GM23338 (cell line): ENCODE results near the gene ZNF497. TPM values are rescaled to one million over a fixed set of nuclear protein-coding genes. Genes with fewer than 3 reads are reported as not detected.

Experiments
- ATAC-seq: fragments of 200-7000 bp; cut with Tn5 transposase; 3 replicates; pipeline ENCODE4 v1.9.1; 2020
- DNase-seq: peaks from one replicate; pipeline ENCODE4 v3.0.0-alpha.2; 2015; ENCODE audit warnings: low spot score
- H2AFZ ChIP-seq: fragments of 200-600 bp; sonication (generic); 2 replicates; pipeline ENCODE4 v1.8.0; 2016; ENCODE audit warnings: antibody characterized with exemption, mild to moderate bottlenecking, moderate library complexity
- H3F3A ChIP-seq: fragments of 200-600 bp; sonication (generic); replicated peaks from 2 replicates; pipeline ENCODE4 v1.8.0; 2017; ENCODE audit warnings: antibody characterized with exemption, mixed run types, low read depth
- H3K27ac ChIP-seq: fragments of 200-600 bp; sonication (generic); 2 replicates; pipeline ENCODE4 v1.6.1; 2016; ENCODE audit warnings: low read depth
- H3K27me3 ChIP-seq: fragments of 200-600 bp; sonication (generic); 2 replicates; pipeline ENCODE4 v1.8.0; 2016; ENCODE audit warnings: mild to moderate bottlenecking, mixed run types, moderate library complexity; ENCODE audit not compliant: insufficient read depth
- H3K36me3 ChIP-seq: fragments of 200-600 bp; sonication (generic); 2 replicates; pipeline ENCODE4 v1.8.0; 2016; ENCODE audit warnings: mild to moderate bottlenecking; ENCODE audit not compliant: insufficient read depth
- H3K4me1 ChIP-seq: fragments of 200-600 bp; sonication (generic); 2 replicates; pipeline ENCODE4 v1.8.0; 2016; ENCODE audit warnings: mild to moderate bottlenecking, moderate library complexity; ENCODE audit not compliant: insufficient read depth
- H3K4me2 ChIP-seq: fragments of 200-600 bp; sonication (generic); 2 replicates; pipeline ENCODE4 v1.7.1; 2017; ENCODE audit warnings: mixed run types
- H3K4me3 ChIP-seq: fragments of 200-600 bp; sonication (generic); 2 replicates; pipeline ENCODE4 v1.6.1; 2016; ENCODE audit warnings: mixed run types
- H3K79me2 ChIP-seq: fragments of 200-600 bp; sonication (generic); replicated peaks from 2 replicates; pipeline ENCODE4 v1.8.0; 2017; ENCODE audit warnings: mild to moderate bottlenecking; ENCODE audit not compliant: insufficient read depth
- H3K9me2 ChIP-seq: fragments of 200-600 bp; sonication (generic); 2 replicates; pipeline ENCODE4 v1.8.0; 2017; ENCODE audit not compliant: insufficient read depth
- H4K20me1 ChIP-seq: fragments of 200-600 bp; sonication (generic); replicated peaks from 2 replicates; pipeline ENCODE4 v1.8.0; 2017; ENCODE audit warnings: mild to moderate bottlenecking; ENCODE audit not compliant: insufficient read depth
- H3K27ac Mint-ChIP-seq: 2 replicates; pipeline ENCODE4 v1.8.0; 2020; ENCODE audit warnings: inconsistent platforms, mild to moderate bottlenecking, moderate library complexity, mixed read lengths
- H3K27me3 Mint-ChIP-seq: 3 replicates; pipeline ENCODE4 v1.8.0; 2022; ENCODE audit warnings: low read depth, mild to moderate bottlenecking, moderate library complexity, mixed read lengths, inconsistent platforms; ENCODE audit not compliant: insufficient read depth, poor library complexity
- H3K36me3 Mint-ChIP-seq: 3 replicates; pipeline ENCODE4 v1.8.0; 2021; ENCODE audit warnings: low read depth, mild to moderate bottlenecking, inconsistent platforms, moderate library complexity, mixed read lengths
- H3K4me1 Mint-ChIP-seq: 3 replicates; pipeline ENCODE4 v1.8.0; 2020; ENCODE audit warnings: mild to moderate bottlenecking, inconsistent platforms, mixed read lengths
- H3K4me3 Mint-ChIP-seq: 3 replicates; pipeline ENCODE4 v1.8.0; 2021; ENCODE audit warnings: moderate library complexity, mild to moderate bottlenecking, inconsistent platforms, mixed read lengths
- H3K9me3 Mint-ChIP-seq: 3 replicates; pipeline ENCODE4 v1.8.0; 2020; ENCODE audit warnings: moderate library complexity, mild to moderate bottlenecking, inconsistent platforms, mixed read lengths
- CREB1 ChIP-seq: fragments of 250-450 bp; sonication (Bioruptor Pico); IDR thresholded peaks from 2 replicates; pipeline ENCODE4 v1.5.0; 2020; ENCODE audit warnings: low read depth, mild to moderate bottlenecking, moderate library complexity
- EZH2 ChIP-seq: fragments of 200-600 bp; sonication (generic); IDR thresholded peaks from one replicate; pipeline ENCODE4 v1.8.0; 2017; ENCODE audit warnings: antibody characterized with exemption, mild to moderate bottlenecking, low read depth; ENCODE audit not compliant: unreplicated experiment
- JUNB ChIP-seq: IDR thresholded peaks from one replicate; pipeline ENCODE4 v1.6.1; 2016; ENCODE audit warnings: antibody characterized with exemption; ENCODE audit not compliant: unreplicated experiment
- POLR2AphosphoS5 ChIP-seq: IDR thresholded peaks from 2 replicates; pipeline ENCODE4 v1.6.1; 2016; ENCODE audit warnings: antibody characterized with exemption, low read depth
- ZNF114 ChIP-seq: fragments of 250-450 bp; sonication (Bioruptor Pico); IDR thresholded peaks from 2 replicates; pipeline ENCODE4 v1.5.0; 2020; ENCODE audit warnings: mild to moderate bottlenecking, moderate library complexity
- ZNF331 ChIP-seq: fragments of 250-450 bp; sonication (Bioruptor Pico); IDR thresholded peaks from 2 replicates; pipeline ENCODE4 v1.5.0; 2020; ENCODE audit warnings: low read depth, mild to moderate bottlenecking, moderate library complexity
- polyA plus RNA-seq: library from polyadenylated mRNA; unstranded; fragments of >200 nt; fragmentation: Nextera tagmentation; extraction: Ambion mirVana; gene quantifications from 2 replicates; pipeline ENCODE4 v1.2.1, GENCODE V29; 2016
- total RNA-seq: library from RNA; depleted of rRNA; stranded (reverse); fragments of >200 nt; shearing (Covaris generic); gene quantifications from 2 replicates; pipeline ENCODE4 v1.2.3, GENCODE V29; 2014
- TF ChIP-seq, protein P1 (sequence below): fragments of 250-450 bp; sonication (Bioruptor Pico); IDR thresholded peaks from 2 replicates; pipeline ENCODE4 v1.5.0; 2020; ENCODE audit warnings: mild to moderate bottlenecking, moderate library complexity

ZNF497 gene
- total and polyA plus RNA-seq, 2 experiments from 2014 or later, result 0.44 to 2.0 TPM

GRCh38 chr19:58338336-58338735 is 24.2 kb downstream of the ZNF497 start (continued):
- TF ChIP-seq, protein P1, sequence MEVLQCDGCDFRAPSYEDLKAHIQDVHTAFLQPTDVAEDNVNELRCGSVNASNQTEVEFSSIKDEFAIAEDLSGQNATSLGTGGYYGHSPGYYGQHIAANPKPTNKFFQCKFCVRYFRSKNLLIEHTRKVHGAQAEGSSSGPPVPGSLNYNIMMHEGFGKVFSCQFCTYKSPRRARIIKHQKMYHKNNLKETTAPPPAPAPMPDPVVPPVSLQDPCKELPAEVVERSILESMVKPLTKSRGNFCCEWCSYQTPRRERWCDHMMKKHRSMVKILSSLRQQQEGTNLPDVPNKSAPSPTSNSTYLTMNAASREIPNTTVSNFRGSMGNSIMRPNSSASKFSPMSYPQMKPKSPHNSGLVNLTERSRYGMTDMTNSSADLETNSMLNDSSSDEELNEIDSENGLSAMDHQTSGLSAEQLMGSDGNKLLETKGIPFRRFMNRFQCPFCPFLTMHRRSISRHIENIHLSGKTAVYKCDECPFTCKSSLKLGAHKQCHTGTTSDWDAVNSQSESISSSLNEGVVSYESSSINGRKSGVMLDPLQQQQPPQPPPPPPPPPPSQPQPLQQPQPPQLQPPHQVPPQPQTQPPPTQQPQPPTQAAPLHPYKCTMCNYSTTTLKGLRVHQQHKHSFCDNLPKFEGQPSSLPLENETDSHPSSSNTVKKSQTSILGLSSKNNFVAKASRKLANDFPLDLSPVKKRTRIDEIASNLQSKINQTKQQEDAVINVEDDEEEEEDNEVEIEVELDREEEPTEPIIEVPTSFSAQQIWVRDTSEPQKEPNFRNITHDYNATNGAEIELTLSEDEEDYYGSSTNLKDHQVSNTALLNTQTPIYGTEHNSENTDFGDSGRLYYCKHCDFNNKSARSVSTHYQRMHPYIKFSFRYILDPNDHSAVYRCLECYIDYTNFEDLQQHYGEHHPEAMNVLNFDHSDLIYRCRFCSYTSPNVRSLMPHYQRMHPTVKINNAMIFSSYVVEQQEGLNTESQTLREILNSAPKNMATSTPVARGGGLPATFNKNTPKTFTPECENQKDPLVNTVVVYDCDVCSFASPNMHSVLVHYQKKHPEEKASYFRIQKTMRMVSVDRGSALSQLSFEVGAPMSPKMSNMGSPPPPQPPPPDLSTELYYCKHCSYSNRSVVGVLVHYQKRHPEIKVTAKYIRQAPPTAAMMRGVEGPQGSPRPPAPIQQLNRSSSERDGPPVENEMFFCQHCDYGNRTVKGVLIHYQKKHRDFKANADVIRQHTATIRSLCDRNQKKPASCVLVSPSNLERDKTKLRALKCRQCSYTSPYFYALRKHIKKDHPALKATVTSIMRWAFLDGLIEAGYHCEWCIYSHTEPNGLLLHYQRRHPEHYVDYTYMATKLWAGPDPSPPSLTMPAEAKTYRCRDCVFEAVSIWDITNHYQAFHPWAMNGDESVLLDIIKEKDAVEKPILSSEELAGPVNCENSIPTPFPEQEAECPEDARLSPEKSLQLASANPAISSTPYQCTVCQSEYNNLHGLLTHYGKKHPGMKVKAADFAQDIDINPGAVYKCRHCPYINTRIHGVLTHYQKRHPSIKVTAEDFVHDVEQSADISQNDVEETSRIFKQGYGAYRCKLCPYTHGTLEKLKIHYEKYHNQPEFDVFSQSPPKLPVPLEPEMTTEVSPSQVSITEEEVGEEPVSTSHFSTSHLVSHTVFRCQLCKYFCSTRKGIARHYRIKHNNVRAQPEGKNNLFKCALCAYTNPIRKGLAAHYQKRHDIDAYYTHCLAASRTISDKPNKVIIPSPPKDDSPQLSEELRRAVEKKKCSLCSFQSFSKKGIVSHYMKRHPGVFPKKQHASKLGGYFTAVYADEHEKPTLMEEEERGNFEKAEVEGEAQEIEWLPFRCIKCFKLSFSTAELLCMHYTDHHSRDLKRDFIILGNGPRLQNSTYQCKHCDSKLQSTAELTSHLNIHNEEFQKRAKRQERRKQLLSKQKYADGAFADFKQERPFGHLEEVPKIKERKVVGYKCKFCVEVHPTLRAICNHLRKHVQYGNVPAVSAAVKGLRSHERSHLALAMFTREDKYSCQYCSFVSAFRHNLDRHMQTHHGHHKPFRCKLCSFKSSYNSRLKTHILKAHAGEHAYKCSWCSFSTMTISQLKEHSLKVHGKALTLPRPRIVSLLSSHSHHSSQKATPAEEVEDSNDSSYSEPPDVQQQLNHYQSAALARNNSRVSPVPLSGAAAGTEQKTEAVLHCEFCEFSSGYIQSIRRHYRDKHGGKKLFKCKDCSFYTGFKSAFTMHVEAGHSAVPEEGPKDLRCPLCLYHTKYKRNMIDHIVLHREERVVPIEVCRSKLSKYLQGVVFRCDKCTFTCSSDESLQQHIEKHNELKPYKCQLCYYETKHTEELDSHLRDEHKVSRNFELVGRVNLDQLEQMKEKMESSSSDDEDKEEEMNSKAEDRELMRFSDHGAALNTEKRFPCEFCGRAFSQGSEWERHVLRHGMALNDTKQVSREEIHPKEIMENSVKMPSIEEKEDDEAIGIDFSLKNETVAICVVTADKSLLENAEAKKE (CRISPR knock-in tag), result no peak
- no peak for TF ChIP-seq EZH2

- ATAC-seq, result no peak
- H3K4me3 Mint-ChIP-seq, result no peak overlapping the region
- Histone ChIP-seq H3K9me2 (no peaks in the 10 kb centered on the region), H3F3A (no peaks in the 10 kb centered on the region), H3K4me1 (no peaks in the 10 kb centered on the region), H3K36me3 (no peaks in the 10 kb centered on the region), H3K79me2 (no peaks in the 10 kb centered on the region), H3K27me3 (no peaks in the 10 kb centered on the region), H4K20me1 (peaks cover 4% of the 10 kb centered on the region; the same call in 1 of the 2 replicates), H2AFZ (no peak overlapping the region), H3K4me2 (no peak overlapping the region), H3K27ac (no peak overlapping the region), H3K4me3 (no peak overlapping the region)
- H3K9me3 Mint-ChIP-seq, result peaks cover 3% of the 10 kb centered on the region; the same call in 1 of the 3 replicates
- H3K27me3 Mint-ChIP-seq, result peaks cover 3% of the 10 kb centered on the region
- H3K4me1 Mint-ChIP-seq, result no peaks in the 10 kb centered on the region; the same call in 2 of the 3 replicates
- DNase-seq, result no peak
- peaks cover 28% of the 10 kb centered on the region for H3K36me3 Mint-ChIP-seq
- H3K27ac Mint-ChIP-seq, result no peak overlapping the region
- TF ChIP-seq ZNF114 (CRISPR knock-in tag) (no peak), JUNB (no peak), ZNF331 (CRISPR knock-in tag) (no peak), EZH2 (no peak), CREB1 (CRISPR knock-in tag) (no peak), POLR2AphosphoS5 (no peak)
- TF ChIP-seq, protein P1 (CRISPR knock-in tag), result no peak
These were observed 25.7 kb downstream of the ZNF497 start for GRCh38 chr19:58336820-58337219.
